Mononuclear cell (primary cell): Measurements from ENCODE around the gene FAM72D. TPM values are rescaled to one million over a fixed set of nuclear protein-coding genes. Genes with fewer than 3 reads are reported as not detected.
A peak's percentile ranks its signal among the peaks of the same experiment; 100 is the strongest.
"Not testable (repeated sequence)": the region's sequence is repeated elsewhere in the genome, so short reads cannot be mapped to it uniquely, and the experiment has no call there.

Experiments used
- H3K27me3 ChIP-seq: 2 replicates; pipeline ENCODE4 v1.6.0; 2011; ENCODE audit warnings: low read length, control low read depth; ENCODE audit not compliant: insufficient read depth
- H3K4me1 ChIP-seq: 2 replicates; pipeline ENCODE4 v1.5.1; 2011; ENCODE audit warnings: mild to moderate bottlenecking, low read length, control low read depth; ENCODE audit not compliant: insufficient read depth
- H3K4me3 ChIP-seq: 2 replicates; pipeline ENCODE4 v1.5.1; 2011; ENCODE audit warnings: mild to moderate bottlenecking, low read length, moderate library complexity
- H3K9me3 ChIP-seq: 2 replicates; pipeline ENCODE4 v1.5.1; 2011; ENCODE audit warnings: low read depth, mild to moderate bottlenecking, control low read depth, low read length
- total RNA-seq: library from RNA; depleted of rRNA; stranded (reverse); fragments of >200 nt; gene quantifications from one replicate; pipeline ENCODE4 v1.2.3, GENCODE V29; 2012

Gene FAM72D
- total RNA-seq, 1 donor, result not detected

DNA sequence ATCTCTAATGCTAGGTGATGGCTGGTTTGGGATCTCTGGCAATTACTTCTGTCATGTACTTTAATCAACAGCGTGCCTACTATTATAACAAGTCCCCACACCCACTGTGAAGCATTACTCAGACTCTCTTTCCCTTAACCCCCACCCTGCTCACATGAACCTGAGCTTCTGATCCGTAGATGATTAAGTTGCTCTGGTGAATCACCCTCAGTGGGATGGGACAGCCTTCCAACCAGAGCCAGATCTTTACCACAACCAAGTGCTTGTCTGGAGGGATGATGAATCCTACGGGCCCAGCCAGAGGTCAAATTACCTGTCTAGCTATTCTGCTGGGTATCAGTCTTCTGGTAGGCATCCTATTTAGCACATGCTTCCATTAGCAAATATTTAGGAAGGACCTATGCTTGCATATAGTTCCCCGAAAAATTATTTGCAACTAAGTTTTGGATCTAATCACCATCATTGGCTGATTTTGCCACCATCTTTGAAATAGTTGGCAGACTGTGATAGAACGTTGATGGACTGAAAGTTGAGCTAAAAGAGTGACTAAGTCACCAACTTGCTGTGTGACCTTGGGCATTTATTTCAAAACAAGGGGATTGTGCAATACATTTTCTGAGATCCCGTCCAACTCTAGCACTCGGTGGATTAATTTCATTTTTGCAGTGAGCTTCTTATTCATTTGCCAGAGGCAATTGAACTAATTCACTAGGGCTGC, 26.7 kb downstream of the FAM72D start:
- H3K9me3 ChIP-seq, H3K4me1 ChIP-seq, H3K4me3 ChIP-seq, H3K27me3 ChIP-seq: not testable (repeated sequence)

DNA sequence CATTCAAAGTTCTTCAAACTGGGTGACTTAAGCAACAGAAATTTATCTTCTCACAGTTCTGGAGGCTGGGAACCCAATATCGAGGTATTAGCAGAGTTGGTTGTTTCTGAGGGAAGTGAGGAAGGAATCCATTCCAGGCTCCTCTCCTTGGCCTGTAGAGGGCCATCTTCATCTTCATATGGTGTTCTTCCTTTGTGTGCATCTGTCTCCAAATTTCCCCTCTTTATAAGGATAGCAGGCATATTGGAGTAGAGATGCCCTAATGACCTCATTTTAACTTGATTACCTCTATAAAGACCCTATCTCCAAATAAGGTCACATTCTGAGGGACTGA, 27.3 kb downstream of the FAM72D start:
- not testable (repeated sequence) for H3K9me3 ChIP-seq, H3K4me1 ChIP-seq, H3K27me3 ChIP-seq, H3K4me3 ChIP-seq

DNA sequence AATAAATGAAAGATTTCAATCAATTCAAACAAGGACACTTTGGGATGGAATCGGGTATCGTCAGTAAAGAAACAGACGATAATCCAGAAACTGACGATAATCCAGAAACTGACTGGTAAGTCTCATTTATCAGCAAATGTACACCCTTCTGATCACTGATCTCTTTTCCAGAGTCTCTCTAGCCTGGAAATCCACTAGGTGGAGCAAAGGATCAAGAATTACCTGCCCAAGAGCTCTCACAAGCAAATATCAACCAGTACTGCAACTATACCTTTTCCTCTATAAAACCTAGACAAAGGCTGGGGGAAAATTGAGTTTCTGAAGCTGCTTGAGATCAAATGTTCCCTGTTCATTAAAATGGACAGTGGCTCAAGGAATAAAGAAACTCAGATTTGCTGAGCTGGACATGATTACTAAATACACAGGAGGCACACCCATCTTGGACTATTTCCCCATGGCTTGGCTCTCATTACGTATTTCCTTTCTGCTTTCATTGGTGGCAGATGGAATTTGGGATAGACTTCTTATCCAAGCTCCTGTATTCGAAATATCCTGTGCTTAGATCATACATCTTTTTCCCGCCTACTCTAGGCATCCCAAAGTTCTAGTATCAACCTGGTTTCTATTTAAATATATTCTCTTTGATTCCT, 28.3 kb downstream of the FAM72D start:
- not testable (repeated sequence) for H3K9me3 ChIP-seq, H3K4me1 ChIP-seq, H3K4me3 ChIP-seq, H3K27me3 ChIP-seq

DNA sequence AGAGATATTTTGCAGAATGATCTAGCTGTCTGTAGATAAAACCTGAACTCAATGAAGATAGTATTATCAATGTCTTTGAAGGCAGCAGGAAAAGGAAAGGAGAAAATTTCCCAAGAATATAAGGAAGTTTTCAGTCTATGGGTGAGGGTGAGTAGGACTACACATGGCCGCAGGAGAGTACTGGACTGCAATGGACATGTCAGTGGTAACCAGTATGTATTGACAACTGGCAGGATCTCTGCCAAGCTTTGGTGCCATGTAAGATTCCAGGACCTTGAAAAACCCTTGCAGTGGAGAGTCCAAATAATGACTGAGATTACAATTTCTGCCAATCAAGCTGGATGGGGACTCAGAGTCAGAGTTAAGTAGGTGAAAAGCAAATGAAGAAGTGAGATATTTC, 29.3 kb downstream of the FAM72D start:
- H3K4me1 ChIP-seq, H3K4me3 ChIP-seq, H3K9me3 ChIP-seq, H3K27me3 ChIP-seq: not testable (repeated sequence)

DNA sequence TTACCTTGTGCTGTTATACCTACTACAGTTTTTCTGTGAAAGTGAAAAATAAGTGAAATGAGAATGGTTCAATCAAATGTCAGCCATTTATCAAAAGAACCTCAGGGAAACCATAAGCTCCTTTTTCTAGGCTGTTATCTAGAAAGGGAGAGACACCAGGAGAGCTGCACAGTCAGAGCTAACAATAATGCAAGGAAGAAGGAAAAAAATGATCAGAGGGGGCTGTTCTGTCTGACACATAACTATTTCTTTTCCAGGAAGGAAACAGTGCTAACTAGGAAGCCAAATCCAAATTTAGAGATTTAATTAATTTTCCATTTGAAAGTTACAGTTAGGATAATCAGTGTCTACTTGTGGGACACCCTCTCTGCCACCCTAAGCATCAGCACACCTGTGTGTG, 31.4 kb downstream of the FAM72D start:
- not testable (repeated sequence) for H3K4me1 ChIP-seq, H3K9me3 ChIP-seq, H3K27me3 ChIP-seq, H3K4me3 ChIP-seq

DNA sequence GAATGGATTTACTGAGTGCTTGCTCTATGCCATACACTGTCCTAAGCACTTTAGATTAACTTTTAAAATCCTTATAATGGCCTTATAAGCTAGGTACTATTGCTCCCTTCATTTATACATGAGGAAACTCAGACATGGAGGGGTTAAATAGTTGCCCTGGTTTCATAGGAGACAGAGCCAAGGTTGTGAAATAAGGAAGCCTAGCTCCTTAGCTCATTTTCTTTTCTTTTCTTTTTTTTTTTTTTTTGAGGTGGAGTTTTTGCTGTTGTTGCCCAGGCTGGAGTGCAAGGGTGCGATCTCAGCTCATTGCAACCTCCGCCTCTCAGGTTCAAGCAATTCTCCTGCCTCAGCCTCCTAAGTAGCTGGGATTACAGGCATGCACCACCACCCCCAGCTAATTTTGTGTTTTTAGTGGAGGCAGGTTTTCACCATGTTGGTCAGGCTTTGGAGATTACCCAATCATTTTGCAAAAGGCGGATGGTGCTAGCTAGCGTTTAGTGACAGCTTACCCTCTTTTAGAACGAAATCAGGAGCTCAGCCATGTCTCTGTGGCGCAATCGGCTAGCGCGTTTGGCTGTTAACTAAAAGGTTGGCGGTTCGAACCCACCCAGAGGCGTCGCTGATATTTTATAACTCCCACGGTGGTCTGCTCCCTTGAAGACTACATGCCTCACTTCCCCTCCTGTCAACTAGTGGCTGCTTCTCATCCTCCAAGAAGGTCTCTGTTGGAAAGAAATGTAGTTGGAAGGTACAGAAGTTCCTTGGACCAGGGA, 33.1 kb downstream of the FAM72D start:
- H3K9me3 ChIP-seq, H3K27me3 ChIP-seq, H3K4me1 ChIP-seq, H3K4me3 ChIP-seq: not testable (repeated sequence)

DNA sequence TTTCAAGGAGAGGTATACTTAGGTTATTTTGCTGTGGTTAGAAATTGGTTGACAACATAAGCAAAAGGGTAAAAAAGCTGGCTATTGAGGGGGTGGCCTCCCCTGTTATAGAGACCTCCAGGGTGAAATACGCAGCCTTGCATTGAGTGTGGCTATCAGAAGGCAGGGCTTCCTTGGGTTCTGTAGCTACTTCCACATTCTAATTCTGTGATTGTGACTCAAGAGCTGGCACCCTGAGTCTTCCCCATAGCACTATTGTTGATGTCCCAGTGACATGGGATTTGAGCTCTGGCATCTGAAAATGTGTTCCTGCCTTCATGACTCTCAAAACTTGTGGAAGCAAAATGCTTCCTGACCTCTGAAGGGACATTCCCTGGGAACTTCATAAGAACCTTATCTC, 38.7 kb downstream of the FAM72D start:
- H3K9me3 ChIP-seq, H3K27me3 ChIP-seq, H3K4me3 ChIP-seq, H3K4me1 ChIP-seq: not testable (repeated sequence)

DNA sequence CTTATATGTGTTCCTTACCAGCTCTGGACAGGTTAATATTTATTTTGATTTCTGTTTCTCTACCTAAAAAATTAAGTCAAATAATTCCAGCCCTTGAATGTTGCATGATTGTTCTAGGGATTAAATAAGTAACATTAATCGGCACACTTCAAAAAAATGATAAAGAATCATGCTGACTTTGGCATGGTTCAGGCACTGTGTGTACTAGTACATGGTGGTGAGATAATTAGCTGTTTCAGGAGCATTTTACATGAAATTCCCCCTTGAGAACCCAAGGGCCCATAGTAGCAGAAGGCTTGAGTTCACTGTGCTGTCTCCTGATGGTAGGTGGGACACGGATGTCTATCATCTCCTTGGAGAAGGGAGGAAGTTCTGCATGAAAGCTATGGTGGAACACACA, 44.8 kb downstream of the FAM72D start:
- not testable (repeated sequence) for H3K27me3 ChIP-seq, H3K4me3 ChIP-seq, H3K4me1 ChIP-seq, H3K9me3 ChIP-seq

DNA sequence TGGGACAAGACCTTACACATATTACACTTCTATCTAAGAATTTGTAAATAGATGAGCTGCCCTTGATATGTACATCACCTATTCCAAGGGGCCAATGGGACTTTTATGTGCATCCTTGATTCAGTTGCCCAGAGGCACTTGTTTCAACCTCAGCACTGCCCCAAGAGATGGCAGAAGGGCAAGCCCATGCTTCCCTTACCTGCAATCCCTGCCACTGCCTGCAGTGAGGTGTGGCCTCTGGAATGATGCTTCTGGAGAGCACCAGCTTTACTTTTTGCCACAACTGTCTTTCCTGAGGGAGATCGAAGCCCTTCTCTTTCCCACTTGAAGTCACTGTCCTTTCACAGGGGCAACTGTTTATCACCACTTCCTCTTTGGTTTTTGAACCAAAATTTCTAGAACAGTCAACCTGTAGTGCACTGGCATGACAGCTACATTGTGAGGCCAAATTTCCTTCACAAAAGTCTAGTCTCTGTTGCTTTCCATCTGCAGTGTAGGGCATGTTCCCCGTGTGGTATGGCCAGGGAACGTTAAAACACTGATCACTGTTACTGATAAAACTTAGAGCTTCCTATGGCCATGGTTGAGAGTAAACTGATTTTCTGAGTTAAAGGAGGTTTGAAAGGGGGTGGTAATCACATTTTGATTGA, 48.6 kb downstream of the FAM72D start:
- H3K4me3 ChIP-seq, H3K4me1 ChIP-seq, H3K9me3 ChIP-seq, H3K27me3 ChIP-seq: not testable (repeated sequence)

DNA sequence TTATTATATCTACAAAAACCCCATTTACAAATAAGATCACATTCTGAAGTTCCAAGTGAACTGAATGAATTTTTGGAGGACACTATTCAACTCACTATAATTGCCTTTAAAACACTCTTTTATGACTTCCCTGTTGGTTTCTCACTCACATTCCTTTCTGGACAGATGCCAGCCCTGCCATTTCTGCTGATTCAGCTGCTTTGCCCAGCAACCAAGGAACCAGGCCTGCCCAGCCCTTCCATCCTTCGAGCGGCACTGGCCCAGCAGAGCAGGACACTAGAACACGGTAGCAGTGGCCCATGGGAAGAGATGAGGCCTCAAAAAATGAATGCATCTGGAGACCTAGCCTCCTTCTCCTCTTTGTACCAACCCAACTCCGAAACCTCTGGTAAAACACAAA, 50.5 kb downstream of the FAM72D start:
- H3K4me1 ChIP-seq, result not testable (repeated sequence)

DNA sequence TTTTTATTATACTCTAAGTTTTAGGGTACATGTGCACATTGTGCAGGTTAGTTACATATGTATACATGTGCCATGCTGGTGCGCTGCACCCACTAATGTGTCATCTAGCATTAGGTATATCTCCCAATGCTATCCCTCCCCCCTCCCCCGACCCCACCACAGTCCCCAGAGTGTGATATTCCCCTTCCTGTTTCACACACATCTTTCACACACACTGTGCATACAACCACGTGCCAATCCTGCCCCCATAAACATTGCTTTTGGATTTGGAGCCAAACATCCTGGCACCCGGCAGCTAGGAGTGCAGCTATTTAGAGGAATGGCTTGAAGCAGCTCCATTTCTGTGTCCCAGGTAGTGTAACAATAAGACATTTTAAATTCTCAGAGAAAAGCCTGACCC, 51.4 kb downstream of the FAM72D start:
- H3K9me3 ChIP-seq, H3K4me3 ChIP-seq, H3K27me3 ChIP-seq, H3K4me1 ChIP-seq: not testable (repeated sequence)

More for the DNA sequence above, 50.5 kb downstream of the FAM72D start:
- not testable (repeated sequence) for H3K27me3 ChIP-seq, H3K4me3 ChIP-seq, H3K9me3 ChIP-seq

DNA sequence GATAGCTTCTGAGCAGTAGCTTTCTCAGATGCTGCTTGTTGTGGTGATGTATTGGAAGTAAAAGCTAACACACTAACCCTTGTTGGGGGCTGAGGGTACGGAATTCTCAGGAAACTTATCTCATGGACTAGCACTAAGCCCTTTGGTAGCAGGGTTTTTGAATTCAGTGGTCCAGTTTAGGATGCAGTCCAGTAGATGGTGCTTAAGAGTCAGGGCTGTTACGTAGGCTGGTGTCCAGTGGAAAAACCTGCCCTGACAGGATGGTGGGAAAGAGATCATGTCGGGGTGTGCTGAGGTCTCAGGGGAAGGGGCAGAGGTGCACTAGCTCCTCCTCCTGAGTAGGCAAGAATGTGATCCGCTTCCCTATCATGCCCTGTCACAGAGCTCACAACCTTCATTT, 59.6 kb downstream of the FAM72D start:
- not testable (repeated sequence) for H3K27me3 ChIP-seq, H3K4me1 ChIP-seq, H3K9me3 ChIP-seq, H3K4me3 ChIP-seq

DNA sequence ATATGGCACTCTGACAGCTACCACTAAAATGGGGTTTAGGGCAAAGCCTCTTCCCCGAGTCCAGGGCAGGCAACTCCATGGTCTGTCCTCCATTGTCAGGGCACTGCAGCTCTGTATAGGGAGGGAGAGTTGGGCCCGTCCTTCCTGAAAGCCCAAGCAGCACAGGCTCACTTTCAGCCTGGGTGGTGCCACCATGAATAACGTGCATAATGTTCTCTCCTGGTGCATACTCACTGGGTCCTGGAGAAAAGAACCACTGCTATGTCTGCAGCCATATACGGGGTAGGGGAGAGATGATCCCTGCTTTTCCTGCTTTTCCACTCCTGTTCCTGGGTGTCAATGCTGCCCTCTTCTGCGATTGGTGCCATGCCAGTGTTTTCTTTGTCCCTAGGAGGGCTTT, 60.1 kb downstream of the FAM72D start:
- not testable (repeated sequence) for H3K4me3 ChIP-seq, H3K9me3 ChIP-seq, H3K4me1 ChIP-seq, H3K27me3 ChIP-seq

DNA sequence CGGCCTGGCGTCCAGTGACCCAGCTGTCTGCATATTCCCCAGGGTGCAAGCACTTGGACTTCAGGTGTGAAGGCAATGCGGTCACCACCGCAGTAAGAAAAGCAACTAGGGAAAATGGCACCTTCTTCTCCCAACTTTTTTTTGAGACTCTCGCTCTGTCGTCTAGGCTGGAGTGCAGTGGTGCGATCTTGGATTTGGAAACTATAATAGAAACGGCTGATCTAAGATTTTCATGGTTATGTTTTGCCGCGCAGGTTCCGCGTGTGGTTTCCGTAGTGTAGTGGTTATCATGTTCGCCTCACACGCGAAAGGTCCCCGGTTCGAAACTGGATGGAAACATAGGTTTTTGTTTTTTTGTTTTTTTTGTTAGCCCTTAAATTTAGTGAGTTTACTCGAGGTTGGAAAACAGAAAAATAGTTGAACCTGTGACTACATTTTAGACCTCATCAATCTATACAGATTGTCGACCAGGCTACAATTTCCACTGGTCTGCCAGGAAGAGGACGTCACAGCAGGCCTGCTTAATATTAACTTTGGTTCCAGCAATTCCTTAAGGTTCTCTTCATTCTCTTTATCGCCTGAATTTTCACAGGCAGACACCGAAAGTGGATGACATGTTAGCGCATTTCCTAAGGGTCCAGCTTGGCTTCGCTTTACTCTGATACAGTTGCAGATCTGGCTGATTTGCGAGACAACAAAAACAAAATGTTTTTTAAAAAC, 61.3 kb downstream of the FAM72D start:
- H3K4me3 ChIP-seq, result peak overlapping the region; percentile 30
- H3K4me1 ChIP-seq, H3K27me3 ChIP-seq, H3K9me3 ChIP-seq: not testable (repeated sequence)

DNA sequence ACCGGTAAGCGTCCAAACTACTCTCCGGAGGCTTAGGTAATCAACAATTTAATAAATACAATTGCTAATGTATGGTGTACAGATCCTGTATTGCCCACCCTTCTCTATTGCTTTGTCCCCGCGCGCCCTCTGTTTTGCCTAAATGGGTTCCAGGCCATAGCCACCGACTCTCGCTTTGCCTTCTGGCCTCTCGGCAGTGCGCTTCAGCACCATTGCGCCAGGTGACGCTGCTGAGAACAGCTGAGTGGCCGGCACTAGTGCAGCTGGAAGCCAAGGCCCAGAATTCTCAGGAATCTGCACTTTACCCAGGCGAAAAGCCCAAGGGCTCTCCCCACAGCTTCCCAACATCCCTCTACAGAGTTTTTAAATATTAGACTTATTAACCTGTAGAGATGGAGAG, 61.9 kb downstream of the FAM72D start:
- H3K4me1 ChIP-seq, H3K4me3 ChIP-seq, H3K9me3 ChIP-seq, H3K27me3 ChIP-seq: not testable (repeated sequence)
